NT2/D1 (cell line): ENCODE data around the gene AQP10.
"Not testable (repeated sequence)": the region's sequence is repeated elsewhere in the genome, so short reads cannot be mapped to it uniquely, and the experiment has no call there.

Experiments used
- DNase-seq: peaks from one replicate; pipeline ENCODE4 v3.0.0-alpha.2; 2011; ENCODE audit warnings: low read depth, low spot score
- H3K27me3 ChIP-seq: 2 replicates; pipeline ENCODE4 v1.6.0; 2011; ENCODE audit warnings: mild to moderate bottlenecking; ENCODE audit not compliant: insufficient read length, insufficient read depth
- H3K36me3 ChIP-seq: 2 replicates; pipeline ENCODE4 v1.6.1; 2011; ENCODE audit warnings: mild to moderate bottlenecking, low read length, mixed read lengths; ENCODE audit not compliant: insufficient read depth, insufficient read length
- H3K4me1 ChIP-seq: 2 replicates; pipeline ENCODE4 v1.5.1; 2011; ENCODE audit not compliant: insufficient read depth, insufficient read length
- H3K4me3 ChIP-seq: 2 replicates; pipeline ENCODE4 v1.5.1; 2011; ENCODE audit warnings: low read depth; ENCODE audit not compliant: insufficient read length
- H3K9ac ChIP-seq: 2 replicates; pipeline ENCODE4 v1.6.0; 2011; ENCODE audit warnings: low read depth; ENCODE audit not compliant: insufficient read length
- H3K9me3 ChIP-seq: 2 replicates; pipeline ENCODE4 v1.5.1; 2011; ENCODE audit warnings: mild to moderate bottlenecking, low read length; ENCODE audit not compliant: insufficient read depth
- SUZ12 ChIP-seq: IDR thresholded peaks from 2 replicates; pipeline ENCODE4 v1.6.1; 2011; ENCODE audit not compliant: insufficient read length, insufficient read depth; ENCODE audit errors: extremely low read depth
- YY1 ChIP-seq: IDR thresholded peaks from 2 replicates; pipeline ENCODE4 v1.6.1; 2011; ENCODE audit not compliant: insufficient read length, insufficient read depth
- ZNF274 ChIP-seq: IDR thresholded peaks from 2 replicates; pipeline ENCODE4 v1.6.1; 2011; ENCODE audit warnings: mild to moderate bottlenecking, low read depth, low read length

AQP10 gene

GRCh38 chr1:154290921-154291320 is 30.0 kb upstream of the AQP10 start:
- Histone ChIP-seq H3K27me3 (no peaks in the 10 kb centered on the region), H3K9me3 (peaks cover 21% of the 10 kb centered on the region), H3K9ac (no peak overlapping the region), H3K4me1 (no peaks in the 10 kb centered on the region), H3K4me3 (no peak overlapping the region), H3K36me3 (no peaks in the 10 kb centered on the region)
- DNase-seq: no peak
- TF ChIP-seq ZNF274 (no peak), YY1 (no peak), SUZ12 (no peak)

GRCh38 chr1:154295408-154296235 is 25.3 kb upstream of the AQP10 start:
- Histone ChIP-seq H3K4me1 (no peaks in the 10 kb centered on the region), H3K27me3 (no peaks in the 10 kb centered on the region), H3K4me3 (no peak overlapping the region), H3K36me3 (no peaks in the 10 kb centered on the region), H3K9ac (no peak overlapping the region), H3K9me3 (peaks cover 27% of the 10 kb centered on the region)
- no peak for TF ChIP-seq YY1
- TF ChIP-seq SUZ12: no peak
- TF ChIP-seq ZNF274: no peak
- DNase-seq: no peak

GRCh38 chr1:154301582-154301981 is 19.3 kb upstream of the AQP10 start:
- DNase-seq: no peak
- Histone ChIP-seq H3K27me3 (no peaks in the 10 kb centered on the region), H3K36me3 (no peaks in the 10 kb centered on the region), H3K9me3 (peaks cover 8% of the 10 kb centered on the region), H3K4me1 (no peaks in the 10 kb centered on the region), H3K4me3 (no peak overlapping the region), H3K9ac (no peak overlapping the region)
- no peak for TF ChIP-seq ZNF274
- no peak for TF ChIP-seq SUZ12
- no peak for TF ChIP-seq YY1

- DNase-seq: no peak
These were observed 16.1 kb upstream of the AQP10 start for GRCh38 chr1:154304664-154305337.

GRCh38 chr1:154306151-154306550 is 14.7 kb upstream of the AQP10 start:
- Histone ChIP-seq H3K36me3 (no peaks in the 10 kb centered on the region), H3K27me3 (no peaks in the 10 kb centered on the region), H3K9ac (no peak overlapping the region), H3K4me1 (no peaks in the 10 kb centered on the region), H3K9me3 (no peaks in the 10 kb centered on the region), H3K4me3 (no peak overlapping the region)
- DNase-seq: no peak
- TF ChIP-seq SUZ12: no peak
- no peak for TF ChIP-seq ZNF274
- no peak for TF ChIP-seq YY1

More at GRCh38 chr1:154304664-154305337, 16.1 kb upstream of the AQP10 start:
- Histone ChIP-seq H3K27me3 (no peaks in the 10 kb centered on the region), H3K9ac (no peak overlapping the region), H3K4me3 (no peak overlapping the region), H3K9me3 (no peaks in the 10 kb centered on the region), H3K36me3 (no peaks in the 10 kb centered on the region), H3K4me1 (no peaks in the 10 kb centered on the region)
- TF ChIP-seq YY1: no peak
- no peak for TF ChIP-seq ZNF274
- no peak for TF ChIP-seq SUZ12

- H3K4me3 ChIP-seq, H3K27me3 ChIP-seq, DNase-seq, H3K9ac ChIP-seq, H3K4me1 ChIP-seq, H3K9me3 ChIP-seq, H3K36me3 ChIP-seq: not testable (repeated sequence)
These were observed 13.1 kb upstream of the AQP10 start for GRCh38 chr1:154307670-154308270.

GRCh38 chr1:154309136-154309535 is 11.8 kb upstream of the AQP10 start:
- not testable (repeated sequence) for H3K4me3 ChIP-seq, H3K4me1 ChIP-seq, H3K36me3 ChIP-seq, H3K9me3 ChIP-seq, H3K9ac ChIP-seq, DNase-seq, H3K27me3 ChIP-seq

GRCh38 chr1:154312229-154313065 is 8.4 kb upstream of the AQP10 start:
- H3K4me1 ChIP-seq, DNase-seq, H3K36me3 ChIP-seq, H3K27me3 ChIP-seq, H3K4me3 ChIP-seq, H3K9ac ChIP-seq: not testable (repeated sequence)
- peaks cover 11% of the 10 kb centered on the region for H3K9me3 ChIP-seq
